ENCODE measurements around the gene NARS2.

- TF ChIP-seq CTCF (IDR thresholded peaks at IDR 0.05; ENCODE audit: low read depth, low read length), result no peak
- no peak for TF ChIP-seq MAX (IDR thresholded peaks at IDR 0.05; ENCODE audit: low read depth, low read length)
- no peak for TF ChIP-seq POLR2A (IDR thresholded peaks at IDR 0.05; ENCODE audit: extremely low read depth, insufficient read length)
Observed at GRCh38 chr11:78540256-78540655, 34.4 kb downstream of the NARS2 start.

All from NB4 (cell line).